ENCODE data around the gene SCRN3. TPM values are rescaled to one million over a fixed set of nuclear protein-coding genes. Genes with fewer than 3 reads are reported as not detected.

SCRN3 gene
- total RNA-seq, 1 donor, result 34.6 TPM

DNA sequence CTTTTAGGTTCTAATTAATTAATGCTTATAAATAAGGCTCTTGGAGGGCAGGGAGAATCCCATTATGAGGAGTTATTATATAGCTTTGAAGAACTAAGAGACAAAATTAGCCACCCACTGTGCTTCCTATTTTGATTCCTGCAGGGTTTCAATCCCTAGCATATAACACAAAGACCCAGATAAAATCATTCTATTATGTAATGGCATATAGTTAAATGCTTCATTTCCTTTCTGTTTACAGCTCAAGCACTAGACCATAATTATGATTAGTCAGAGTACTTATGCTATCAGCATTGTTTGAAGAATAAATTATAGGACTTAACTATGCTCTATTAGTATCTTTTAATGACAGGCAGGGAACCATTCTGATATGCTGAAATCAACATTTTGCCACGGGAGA is 82.2 kb downstream of the SCRN3 start:
- TF ChIP-seq, protein P1, sequence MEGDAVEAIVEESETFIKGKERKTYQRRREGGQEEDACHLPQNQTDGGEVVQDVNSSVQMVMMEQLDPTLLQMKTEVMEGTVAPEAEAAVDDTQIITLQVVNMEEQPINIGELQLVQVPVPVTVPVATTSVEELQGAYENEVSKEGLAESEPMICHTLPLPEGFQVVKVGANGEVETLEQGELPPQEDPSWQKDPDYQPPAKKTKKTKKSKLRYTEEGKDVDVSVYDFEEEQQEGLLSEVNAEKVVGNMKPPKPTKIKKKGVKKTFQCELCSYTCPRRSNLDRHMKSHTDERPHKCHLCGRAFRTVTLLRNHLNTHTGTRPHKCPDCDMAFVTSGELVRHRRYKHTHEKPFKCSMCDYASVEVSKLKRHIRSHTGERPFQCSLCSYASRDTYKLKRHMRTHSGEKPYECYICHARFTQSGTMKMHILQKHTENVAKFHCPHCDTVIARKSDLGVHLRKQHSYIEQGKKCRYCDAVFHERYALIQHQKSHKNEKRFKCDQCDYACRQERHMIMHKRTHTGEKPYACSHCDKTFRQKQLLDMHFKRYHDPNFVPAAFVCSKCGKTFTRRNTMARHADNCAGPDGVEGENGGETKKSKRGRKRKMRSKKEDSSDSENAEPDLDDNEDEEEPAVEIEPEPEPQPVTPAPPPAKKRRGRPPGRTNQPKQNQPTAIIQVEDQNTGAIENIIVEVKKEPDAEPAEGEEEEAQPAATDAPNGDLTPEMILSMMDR (IDR thresholded peaks at IDR 0.05; ENCODE audit: insufficient read depth, low read length), result no peak
- no peak for DNase-seq (ENCODE audit: low read depth)
- H3K4me3 ChIP-seq (ENCODE audit: low read depth, low read length), result no peak overlapping the region

Other genes starting within 250 kb of the SCRN3 start
- 31.9 and 89.7 TPM in 2 replicates for gene OLA1, start 147.2 kb upstream of the SCRN3 start, total RNA-seq (ENCODE audit: low replicate concordance)
- gene SP9, start 60.8 kb upstream of the SCRN3 start, total RNA-seq (ENCODE audit: low replicate concordance), result not detected in 2 replicates
- gene GPR155, start 91.3 kb downstream of the SCRN3 start, total RNA-seq (ENCODE audit: low replicate concordance), result 1.6 and 2.2 TPM in 2 replicates
- gene WIPF1, start 202.1 kb downstream of the SCRN3 start, total RNA-seq (ENCODE audit: low replicate concordance), result 20.5 and 24.6 TPM in 2 replicates

Measured in fibroblast of the aortic adventitia (primary cell).